ENCODE data around the gene SIPA1. TPM values are rescaled to one million over a fixed set of nuclear protein-coding genes. Genes with fewer than 3 reads are reported as not detected.
"Not testable (repeated sequence)": the region's sequence is repeated elsewhere in the genome, so short reads cannot be mapped to it uniquely, and the experiment has no call there.

SIPA1 gene
- total and polyA plus RNA-seq, 2 of the 13 experiments (the other 11 are each of a cell fraction or from before 2014, with no cell fraction given) = 5.8 to 7.7 TPM

DNA sequence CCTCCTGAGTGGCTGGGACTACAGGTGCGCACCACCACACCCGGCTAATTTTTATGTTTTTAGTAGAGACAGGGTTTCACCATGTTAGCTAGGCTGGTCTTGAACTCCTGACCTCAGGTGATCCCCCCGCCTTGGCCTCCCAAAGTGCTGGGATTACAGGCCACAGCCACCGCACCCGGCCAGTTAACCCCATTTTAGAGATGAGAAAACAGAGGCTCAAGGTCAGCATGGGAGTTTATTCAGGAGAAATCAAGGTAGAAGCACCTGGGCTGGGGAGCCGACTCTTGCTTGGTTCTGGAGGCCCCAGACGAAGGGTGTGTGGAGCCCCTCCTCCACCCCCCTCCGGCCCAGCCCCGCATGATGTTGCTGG, 1.3 kb downstream of the SIPA1 start:
- CTCF ChIA-PET (ENCODE audit: low intra/inter-chr PET ratio, low total read pairs); H3K9ac ChIP-seq (ENCODE audit: insufficient read depth, low read depth, low read length); H3K9me3 ChIP-seq (ENCODE audit: low read length); H3K27ac ChIP-seq (ENCODE audit: extremely low read length, insufficient read depth, low read length); H2AFZ ChIP-seq (ENCODE audit: low read length); FAIRE-seq; BruUV-seq (replicated peaks); ATAC-seq; H3K79me2 ChIP-seq (ENCODE audit: insufficient read depth, low read length); H3K27me3 ChIP-seq (ENCODE audit: control insufficient read depth in 1 of 2, insufficient read depth in 2 of 2, low read length in 2 of 2); in situ Hi-C loops (cut with HindIII; ENCODE audit: extremely low pct_ligation_motif_present, low pct_unique_long_range_greater_than_20kb); H4K20me1 ChIP-seq (ENCODE audit: insufficient read depth, low read length); H3K4me2 ChIP-seq (ENCODE audit: low read depth, low read length); H3K4me3 ChIP-seq (replicated peaks in 1 of 3; ENCODE audit: insufficient read depth in 1 of 3, low read depth in 2 of 3, low read length in 3 of 3); intact Hi-C loops (cut with micrococcal nuclease; ENCODE audit: unreplicated experiment); DNase-seq (ENCODE audit: low spot score): not testable (repeated sequence)
- Histone ChIP-seq H3K4me1 (ENCODE audit: insufficient read depth, low read length) (peaks cover 43% of the 10 kb centered on the region), H3K36me3 (replicated peaks in 1 of 2; ENCODE audit: control insufficient read depth in 1 of 2, insufficient read depth in 2 of 2, low read length in 2 of 2) (peaks cover 13 to 29% of the 10 kb centered on the region in 2 experiments; a peak in 4 of 5 replicates)
- WGBS (ENCODE audit: low lambda C conversion rate) = 90% methylated on average over 9 of the region's 9 CpGs
- peak; percentile 79 for TF ChIP-seq ZNF629 (CRISPR knock-in tag; conservative IDR thresholded peaks at IDR 0.05)
- POLR2A ChIA-PET = interaction anchor here (2.2 to 4.6 kb wide), 4 partner anchors 14 to 25 kb away, joined by 17 to 78 read pairs (median 40); partner anchors contain the start of genes MAP3K11, PCNX3 and RELA

DNA sequence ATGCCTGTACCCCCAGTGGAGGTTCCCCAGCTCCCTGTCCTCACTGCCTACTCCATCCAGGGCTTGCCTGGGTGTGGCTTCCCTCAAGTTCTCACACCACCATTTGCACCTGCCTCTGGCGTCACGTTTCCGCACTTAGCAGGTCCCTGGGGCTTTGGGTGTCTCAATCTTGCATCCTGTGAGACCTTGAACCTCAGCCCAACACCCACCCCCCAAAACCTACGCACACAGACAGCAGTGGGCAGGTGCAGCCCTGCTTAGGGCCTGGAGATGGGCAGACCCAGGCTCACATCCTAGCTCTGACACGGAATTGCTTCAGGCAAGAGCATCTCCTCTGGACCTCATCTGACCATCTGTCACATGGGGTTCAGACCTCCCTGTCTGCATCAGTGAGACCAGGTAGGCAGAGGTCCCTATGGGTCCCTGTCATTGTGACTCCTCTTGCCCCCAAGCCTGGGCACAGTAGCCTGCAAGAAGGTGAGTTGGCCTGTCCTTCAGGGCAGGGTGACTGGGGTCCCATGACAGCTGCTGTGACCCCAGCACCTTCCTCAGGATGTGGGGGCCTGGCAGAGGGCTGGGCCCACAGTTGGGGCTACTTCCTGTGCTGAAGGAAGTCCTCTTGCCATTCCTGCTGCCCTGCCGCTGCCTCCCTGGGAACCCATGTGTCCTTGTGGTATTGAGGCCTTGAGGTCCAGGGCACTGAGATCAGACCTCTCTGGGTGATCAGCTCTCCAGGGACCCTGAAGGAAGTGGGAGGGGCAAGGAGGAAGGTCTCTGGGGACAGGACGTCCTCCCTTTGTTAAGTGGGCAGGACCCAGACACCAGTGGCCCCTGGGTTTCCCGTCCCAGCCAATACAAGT, 2.0 kb downstream of the SIPA1 start:
- H3K9ac ChIP-seq (ENCODE audit: insufficient read depth, low read depth, low read length) = no peak overlapping the region
- in situ Hi-C loops (cut with HindIII; ENCODE audit: extremely low pct_ligation_motif_present, low pct_unique_long_range_greater_than_20kb) (no loop called here), intact Hi-C loops (cut with micrococcal nuclease; ENCODE audit: unreplicated experiment) (no loop called here)
- no peak overlapping the region for H2AFZ ChIP-seq (ENCODE audit: low read length)
- H4K20me1 ChIP-seq (ENCODE audit: insufficient read depth, low read length) = no peaks in the 10 kb centered on the region
- no peaks in the 10 kb centered on the region for H3K27me3 ChIP-seq (ENCODE audit: control insufficient read depth in 1 of 2, insufficient read depth in 2 of 2, low read length in 2 of 2)
- no peaks in the 10 kb centered on the region for H3K9me3 ChIP-seq (ENCODE audit: low read length)
- no TSS peak for BruUV-seq (replicated peaks)
- H3K36me3 ChIP-seq (replicated peaks in 1 of 2; ENCODE audit: control insufficient read depth in 1 of 2, insufficient read depth in 2 of 2, low read length in 2 of 2) = peaks cover 9 to 23% of the 10 kb centered on the region in 2 experiments; a peak in 4 of 5 replicates
- no peak overlapping the region for H3K4me2 ChIP-seq (ENCODE audit: low read depth, low read length)
- no peak for DNase-seq (ENCODE audit: low spot score)
- WGBS (ENCODE audit: low lambda C conversion rate) = 83% methylated on average over 6 of the region's 8 CpGs
- ChIA-PET CTCF (ENCODE audit: low intra/inter-chr PET ratio, low total read pairs) (no interaction called here), POLR2A (interaction anchor here (2.1 to 4.6 kb wide), 3 partner anchors 12 to 23 kb away, joined by 6 to 78 read pairs (median 17); partner anchors contain the start of gene RELA)
- H3K27ac ChIP-seq (ENCODE audit: extremely low read length, insufficient read depth, low read length) = no peak overlapping the region
- no peaks in the 10 kb centered on the region for H3K79me2 ChIP-seq (ENCODE audit: insufficient read depth, low read length)
- no peak for FAIRE-seq
- H3K4me3 ChIP-seq (replicated peaks in 1 of 3; ENCODE audit: insufficient read depth in 1 of 3, low read depth in 2 of 3, low read length in 3 of 3) = no peak overlapping the region
- no peak for ATAC-seq
- peaks cover 49% of the 10 kb centered on the region for H3K4me1 ChIP-seq (ENCODE audit: insufficient read depth, low read length)
- TF ChIP-seq NR2F1 (CRISPR knock-in tag; IDR thresholded peaks at IDR 0.05) (no peak), ZNF710 (CRISPR knock-in tag; IDR thresholded peaks at IDR 0.05; ENCODE audit: borderline replicate concordance) (no peak), ZNF790 (CRISPR knock-in tag; IDR thresholded peaks at IDR 0.05; ENCODE audit: borderline replicate concordance) (no peak), NFAT5 (CRISPR knock-in tag; IDR thresholded peaks at IDR 0.05) (no peak)
- TF ChIP-seq, protein P1, sequence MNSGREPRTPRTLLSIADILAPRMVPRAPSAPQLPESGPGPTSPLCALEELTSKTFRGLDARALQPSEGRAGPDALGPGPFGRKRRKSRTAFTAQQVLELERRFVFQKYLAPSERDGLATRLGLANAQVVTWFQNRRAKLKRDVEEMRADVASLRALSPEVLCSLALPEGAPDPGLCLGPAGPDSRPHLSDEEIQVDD (CRISPR knock-in tag; IDR thresholded peaks at IDR 0.05; ENCODE audit: borderline replicate concordance) = no peak
